Nephron progenitor cell (in vitro differentiated cells): ENCODE measurements around the gene CFAP74.
A peak's percentile ranks its signal among the peaks of the same experiment; 100 is the strongest.

Experiments
- DNase-seq: peaks from one replicate; pipeline ENCODE4 v3.0.0; 2021
- H3K27ac Mint-ChIP-seq: 2 replicates; pipeline ENCODE4 v1.8.0; 2021; ENCODE audit warnings: mild to moderate bottlenecking, moderate library complexity, mixed read lengths
- H3K27me3 Mint-ChIP-seq: 2 replicates; pipeline ENCODE4 v1.8.0; 2021; ENCODE audit warnings: mild to moderate bottlenecking, low read depth, mixed read lengths; ENCODE audit not compliant: poor library complexity
- H3K36me3 Mint-ChIP-seq: 2 replicates; pipeline ENCODE4 v1.8.0; 2021; ENCODE audit warnings: low read depth, mixed read lengths
- H3K4me1 Mint-ChIP-seq: 2 replicates; pipeline ENCODE4 v1.8.0; 2021; ENCODE audit warnings: mixed read lengths
- H3K4me3 Mint-ChIP-seq: 2 replicates; pipeline ENCODE4 v1.8.0; 2021; ENCODE audit warnings: mild to moderate bottlenecking, moderate library complexity, mixed read lengths
- H3K9me3 Mint-ChIP-seq: 2 replicates; pipeline ENCODE4 v1.8.0; 2021; ENCODE audit warnings: mild to moderate bottlenecking, moderate library complexity, mixed read lengths
- CTCF ChIP-seq: fragments of 200-600 bp; sonication (generic); IDR thresholded peaks from 2 replicates; pipeline ENCODE4 v1.5.0; 2021; ENCODE audit warnings: antibody characterized with exemption

The CFAP74 gene

GRCh38 chr1:2014181-2014580 is 10.6 kb upstream of the CFAP74 start:
- Mint-ChIP-seq H3K4me3 (no peak overlapping the region), H3K9me3 (no peaks in the 10 kb centered on the region), H3K27me3 (peaks cover 69% of the 10 kb centered on the region), H3K36me3 (no peaks in the 10 kb centered on the region), H3K27ac (no peak overlapping the region), H3K4me1 (peaks cover 19% of the 10 kb centered on the region)
- DNase-seq: no peak
- TF ChIP-seq CTCF: no peak

- no peak for TF ChIP-seq CTCF
- Mint-ChIP-seq H3K9me3 (no peaks in the 10 kb centered on the region), H3K27ac (no peak overlapping the region), H3K27me3 (peaks cover 44% of the 10 kb centered on the region), H3K36me3 (no peaks in the 10 kb centered on the region), H3K4me1 (peaks cover 24% of the 10 kb centered on the region), H3K4me3 (no peak overlapping the region)
- DNase-seq: no peak
These were observed 5.8 kb upstream of the CFAP74 start for GRCh38 chr1:2009101-2010053.

GRCh38 chr1:2004856-2005255 is 1.3 kb upstream of the CFAP74 start:
- Mint-ChIP-seq H3K4me1 (peaks cover 36% of the 10 kb centered on the region), H3K9me3 (no peaks in the 10 kb centered on the region), H3K36me3 (no peaks in the 10 kb centered on the region), H3K4me3 (no peak overlapping the region), H3K27ac (no peak overlapping the region), H3K27me3 (peaks cover 21% of the 10 kb centered on the region)
- TF ChIP-seq CTCF: no peak
- peak; percentile 46 for DNase-seq

- Mint-ChIP-seq H3K4me3 (no peak overlapping the region), H3K4me1 (peaks cover 30% of the 10 kb centered on the region), H3K27ac (no peak overlapping the region), H3K9me3 (peaks cover 3% of the 10 kb centered on the region), H3K27me3 (peaks cover 25% of the 10 kb centered on the region), H3K36me3 (no peaks in the 10 kb centered on the region)
- DNase-seq: no peak
- TF ChIP-seq CTCF: no peak
These were observed 1.7 kb downstream of the CFAP74 start for GRCh38 chr1:2001773-2002411.

GRCh38 chr1:2000850-2001249 is 2.7 kb downstream of the CFAP74 start:
- no peak for TF ChIP-seq CTCF
- H3K4me3 Mint-ChIP-seq: no peak overlapping the region
- peaks cover 3% of the 10 kb centered on the region for H3K9me3 Mint-ChIP-seq

More at GRCh38 chr1:2000850-2001249, 2.7 kb downstream of the CFAP74 start:
- Mint-ChIP-seq H3K27ac (no peak overlapping the region), H3K27me3 (peaks cover 24% of the 10 kb centered on the region), H3K36me3 (no peaks in the 10 kb centered on the region), H3K4me1 (peaks cover 30% of the 10 kb centered on the region)
- no peak for DNase-seq
